GM13977 (cell line): ENCODE results near the gene BRME1.

Experiments used
- DNase-seq: peaks from one replicate; pipeline ENCODE4 v3.0.0; 2012; ENCODE audit warnings: low spot score
- in situ Hi-C: fragments of 300-500 bp; cut with MboI; formaldehyde crosslinking; loops from one replicate; pipeline ENCODE4 v1.12.0; 2022; ENCODE audit warnings: low sequenced_read_pairs, low pct_unique_long_range_greater_than_20kb, mixed read lengths, inconsistent platforms; ENCODE audit not compliant: unreplicated experiment
- TF ChIP-seq, protein P1 (sequence below): IDR thresholded peaks from 2 replicates; pipeline ENCODE4 v1.5.1; 2012; ENCODE audit warnings: mild to moderate bottlenecking, control low read depth; ENCODE audit not compliant: insufficient read depth; ENCODE audit errors: extremely low read depth, missing control alignments

BRME1 gene

DNA sequence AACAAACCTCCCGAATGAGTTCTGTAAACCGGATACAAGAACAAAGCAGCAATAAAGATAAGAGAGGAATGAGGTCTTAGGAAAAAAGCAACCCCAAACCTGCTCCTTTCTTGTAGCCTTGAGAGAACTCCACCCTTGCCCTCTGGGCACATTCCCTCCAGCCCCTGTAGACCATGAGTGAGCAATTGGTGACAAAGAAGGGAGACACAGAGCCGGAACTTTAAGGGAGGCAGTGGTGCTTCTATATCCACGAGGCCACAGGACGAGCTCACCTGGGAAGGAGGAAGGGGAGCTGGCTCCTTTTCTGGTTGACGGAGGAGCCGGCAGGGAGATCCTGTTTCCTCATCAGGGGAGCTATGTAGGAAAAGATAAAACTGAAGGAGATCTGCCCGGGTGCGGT, 13.0 kb downstream of the BRME1 start:
- DNase-seq, result no peak
- in situ Hi-C loops, result no loop called here
- TF ChIP-seq, protein P1, sequence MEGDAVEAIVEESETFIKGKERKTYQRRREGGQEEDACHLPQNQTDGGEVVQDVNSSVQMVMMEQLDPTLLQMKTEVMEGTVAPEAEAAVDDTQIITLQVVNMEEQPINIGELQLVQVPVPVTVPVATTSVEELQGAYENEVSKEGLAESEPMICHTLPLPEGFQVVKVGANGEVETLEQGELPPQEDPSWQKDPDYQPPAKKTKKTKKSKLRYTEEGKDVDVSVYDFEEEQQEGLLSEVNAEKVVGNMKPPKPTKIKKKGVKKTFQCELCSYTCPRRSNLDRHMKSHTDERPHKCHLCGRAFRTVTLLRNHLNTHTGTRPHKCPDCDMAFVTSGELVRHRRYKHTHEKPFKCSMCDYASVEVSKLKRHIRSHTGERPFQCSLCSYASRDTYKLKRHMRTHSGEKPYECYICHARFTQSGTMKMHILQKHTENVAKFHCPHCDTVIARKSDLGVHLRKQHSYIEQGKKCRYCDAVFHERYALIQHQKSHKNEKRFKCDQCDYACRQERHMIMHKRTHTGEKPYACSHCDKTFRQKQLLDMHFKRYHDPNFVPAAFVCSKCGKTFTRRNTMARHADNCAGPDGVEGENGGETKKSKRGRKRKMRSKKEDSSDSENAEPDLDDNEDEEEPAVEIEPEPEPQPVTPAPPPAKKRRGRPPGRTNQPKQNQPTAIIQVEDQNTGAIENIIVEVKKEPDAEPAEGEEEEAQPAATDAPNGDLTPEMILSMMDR, result no peak

DNA sequence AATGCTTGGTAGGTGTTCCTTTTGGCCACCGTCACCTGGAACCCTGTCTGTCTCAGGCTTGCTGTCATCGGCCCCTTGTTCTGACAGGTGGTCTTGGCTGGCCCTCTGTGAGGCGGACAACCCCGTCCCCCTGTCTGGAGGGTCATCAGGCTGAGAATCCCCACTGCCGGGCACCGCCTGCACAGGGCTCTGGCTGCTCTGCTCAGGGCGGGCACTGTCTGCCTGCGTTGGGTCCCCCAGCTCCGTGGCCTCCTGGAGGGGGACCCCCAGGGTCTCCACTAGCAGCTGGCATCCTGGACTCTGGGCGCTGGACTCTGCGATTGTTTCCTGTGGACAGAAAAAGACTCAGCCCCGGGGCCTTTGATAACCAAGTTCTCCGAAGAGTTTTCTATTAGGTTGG, 15.8 kb downstream of the BRME1 start:
- in situ Hi-C loops, result no loop called here
- no peak for DNase-seq
- TF ChIP-seq, protein P1, result no peak

DNA sequence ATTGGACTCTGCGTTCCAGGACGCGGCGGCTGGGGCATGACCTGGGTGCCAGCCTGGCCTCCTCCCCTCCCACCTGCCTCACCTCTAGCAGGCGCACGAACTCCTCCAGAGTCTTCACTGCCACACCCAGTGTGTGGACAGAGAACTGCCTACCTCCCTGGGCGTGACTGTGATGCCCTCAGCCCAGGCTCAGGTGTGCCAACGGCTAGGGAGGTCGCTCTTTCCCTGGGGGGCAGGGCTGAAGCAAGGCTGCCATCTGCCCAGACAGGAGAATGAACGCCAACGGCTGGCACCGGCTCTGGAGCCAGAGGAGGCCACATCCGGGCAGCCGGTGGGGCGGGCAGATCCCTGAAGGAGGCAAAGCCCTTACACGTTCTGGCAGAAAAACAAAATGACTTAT, 17.6 kb downstream of the BRME1 start:
- TF ChIP-seq, protein P1, result no peak
- in situ Hi-C loops, result no loop called here
- no peak for DNase-seq

DNA sequence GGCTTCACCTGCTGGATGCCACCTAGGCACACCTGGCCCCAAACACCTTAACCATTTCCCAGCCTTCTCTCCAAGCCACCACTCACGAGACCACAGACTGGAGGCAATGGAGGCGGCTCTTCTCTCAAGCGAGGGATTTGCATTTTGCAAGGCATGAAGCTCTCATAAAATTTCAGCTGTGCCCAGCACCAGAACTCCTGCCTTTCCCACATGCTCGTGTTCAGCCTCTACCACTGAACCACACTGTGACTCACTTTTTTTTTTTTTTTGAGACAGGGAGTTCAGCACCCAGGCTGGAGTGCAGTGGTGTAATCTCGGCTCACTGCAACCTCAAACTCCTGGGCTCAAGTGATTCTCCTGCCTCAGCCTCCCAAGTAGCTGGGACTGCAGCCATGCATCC, 18.4 kb downstream of the BRME1 start:
- in situ Hi-C loops, result no loop called here
- DNase-seq, result no peak
- TF ChIP-seq, protein P1, result no peak

DNA sequence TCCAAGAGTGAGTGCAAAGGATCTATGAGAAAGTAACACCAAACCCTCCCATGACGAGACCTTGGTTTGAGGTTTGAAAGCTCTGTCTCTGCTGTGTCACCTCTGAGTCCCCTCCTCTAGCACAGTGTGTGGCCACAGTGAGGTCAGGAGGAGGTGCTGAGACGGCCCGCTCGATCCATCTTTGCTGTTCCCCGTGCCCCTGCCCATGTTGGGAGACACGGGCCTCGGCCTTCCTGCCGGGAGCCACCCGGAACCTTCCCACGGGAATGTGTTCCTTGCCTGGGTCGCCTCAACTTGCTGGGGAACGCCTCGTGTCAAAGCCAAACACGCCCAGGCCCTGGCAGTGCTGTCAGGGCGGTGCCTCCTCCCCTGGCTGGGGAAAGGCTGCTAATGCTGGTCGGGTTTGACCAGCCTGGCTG, 18.9 kb downstream of the BRME1 start:
- TF ChIP-seq, protein P1, result no peak
- DNase-seq, result no peak
- in situ Hi-C loops, result no loop called here

DNA sequence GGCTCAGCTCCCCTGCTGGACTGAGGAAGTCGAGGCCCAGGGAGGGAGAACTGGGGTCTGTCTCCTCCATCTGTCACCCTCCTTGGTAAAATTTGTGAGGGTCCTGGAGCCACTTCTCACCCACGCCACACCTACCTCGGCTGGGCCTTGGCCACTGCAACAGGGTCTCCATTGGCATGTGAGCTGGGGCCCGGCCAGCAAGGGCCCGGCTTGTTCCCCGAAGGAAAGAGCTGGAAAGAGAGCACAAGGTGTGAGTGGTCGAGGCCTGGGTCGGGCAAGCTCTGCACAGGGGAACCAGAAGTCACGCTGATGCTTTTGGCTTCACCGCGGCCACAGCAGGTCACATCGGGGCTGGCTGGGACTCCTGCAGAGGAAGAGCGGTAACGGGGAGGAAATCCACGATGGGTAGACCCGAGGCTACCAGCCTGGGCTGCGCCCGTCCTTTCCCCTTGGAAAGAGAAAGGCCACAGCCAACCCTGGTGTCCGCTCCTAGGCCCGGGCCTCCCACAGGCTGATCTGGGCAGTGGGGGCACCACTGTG, 20.0 kb downstream of the BRME1 start:
- no peak for DNase-seq
- TF ChIP-seq, protein P1, result no peak
- in situ Hi-C loops, result no loop called here
